Stimulated activated CD8-positive, alpha-beta memory T cell treated with anti-CD3 and anti-CD28 coated beads, Interleukin-7, amount 100 ng/mL, for 4 hours (primary cell): ENCODE measurements around the gene E4F1.
"Not testable (repeated sequence)": the region's sequence is repeated elsewhere in the genome, so short reads cannot be mapped to it uniquely, and the experiment has no call there.

Experiments used
- DNase-seq, 2 donors: peaks; one replicate each; pipeline ENCODE4 v3.0.0-alpha.2; 2020; ENCODE audit warnings: low read depth in 2 of 2

The E4F1 gene

DNA sequence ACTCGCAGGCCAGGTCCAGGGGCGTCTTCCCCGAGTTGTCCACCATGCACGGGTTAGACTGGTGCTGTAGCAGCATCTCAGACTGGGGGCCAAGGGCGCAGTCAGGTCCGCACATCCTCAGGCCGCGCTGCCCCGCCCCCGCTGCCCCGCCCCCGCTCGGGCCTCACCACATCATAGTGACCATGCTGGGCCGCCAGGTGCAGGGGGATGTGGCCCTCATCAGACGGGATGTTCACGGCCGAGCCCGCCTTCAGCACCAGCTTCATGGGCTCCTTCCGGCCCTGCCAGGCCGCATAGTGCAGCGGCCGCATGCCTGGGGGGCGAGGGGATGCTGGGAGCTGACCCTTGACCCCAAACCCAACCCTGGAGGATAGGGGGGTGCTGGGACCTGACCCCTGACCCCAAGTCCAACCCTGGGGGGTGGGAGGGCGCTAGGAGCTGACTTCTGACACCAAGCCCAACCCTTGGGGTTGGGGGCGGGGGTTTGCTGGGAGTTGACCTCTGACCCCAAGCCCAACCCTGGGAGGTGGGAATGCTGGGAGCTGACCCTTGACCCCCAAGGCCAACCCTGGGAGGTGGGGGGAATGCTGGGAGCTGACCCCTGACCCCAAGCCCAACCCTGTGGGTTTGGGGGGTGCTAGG lies 34.0 kb upstream of the E4F1 start:
- no peak for DNase-seq

DNA sequence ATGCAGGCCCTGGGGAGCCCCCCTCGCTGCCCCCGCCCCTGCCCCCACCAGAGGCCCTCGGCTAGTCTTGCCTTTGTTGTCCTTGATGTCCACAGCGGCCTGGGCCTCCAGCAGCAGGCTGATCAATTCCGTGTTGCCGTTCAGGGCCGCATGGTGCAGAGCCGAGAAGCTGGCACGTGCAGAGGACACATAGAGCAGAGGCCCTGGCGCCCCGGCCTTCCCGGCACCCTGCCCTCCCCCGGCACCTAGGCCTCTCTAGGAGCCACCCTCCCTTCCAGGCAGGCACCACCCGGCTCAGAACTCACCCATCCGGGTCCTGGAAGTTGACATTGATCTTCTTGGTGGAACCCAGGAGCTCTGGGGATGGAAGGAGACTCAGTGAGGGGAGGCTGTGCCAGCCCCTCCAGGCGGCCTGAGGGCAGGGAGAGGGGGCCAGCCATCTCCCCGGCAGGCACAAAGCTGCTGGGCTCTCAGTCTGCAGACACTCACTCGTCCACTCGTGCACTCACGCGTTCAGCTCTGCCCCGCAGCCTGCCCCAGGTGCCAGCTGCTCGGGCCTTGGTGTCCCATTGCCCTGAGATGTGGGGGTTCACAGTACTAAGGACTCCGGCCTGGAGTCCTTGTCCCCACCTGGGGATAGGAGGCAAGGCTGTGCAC lies 33.3 kb upstream of the E4F1 start:
- DNase-seq = no peak

DNA sequence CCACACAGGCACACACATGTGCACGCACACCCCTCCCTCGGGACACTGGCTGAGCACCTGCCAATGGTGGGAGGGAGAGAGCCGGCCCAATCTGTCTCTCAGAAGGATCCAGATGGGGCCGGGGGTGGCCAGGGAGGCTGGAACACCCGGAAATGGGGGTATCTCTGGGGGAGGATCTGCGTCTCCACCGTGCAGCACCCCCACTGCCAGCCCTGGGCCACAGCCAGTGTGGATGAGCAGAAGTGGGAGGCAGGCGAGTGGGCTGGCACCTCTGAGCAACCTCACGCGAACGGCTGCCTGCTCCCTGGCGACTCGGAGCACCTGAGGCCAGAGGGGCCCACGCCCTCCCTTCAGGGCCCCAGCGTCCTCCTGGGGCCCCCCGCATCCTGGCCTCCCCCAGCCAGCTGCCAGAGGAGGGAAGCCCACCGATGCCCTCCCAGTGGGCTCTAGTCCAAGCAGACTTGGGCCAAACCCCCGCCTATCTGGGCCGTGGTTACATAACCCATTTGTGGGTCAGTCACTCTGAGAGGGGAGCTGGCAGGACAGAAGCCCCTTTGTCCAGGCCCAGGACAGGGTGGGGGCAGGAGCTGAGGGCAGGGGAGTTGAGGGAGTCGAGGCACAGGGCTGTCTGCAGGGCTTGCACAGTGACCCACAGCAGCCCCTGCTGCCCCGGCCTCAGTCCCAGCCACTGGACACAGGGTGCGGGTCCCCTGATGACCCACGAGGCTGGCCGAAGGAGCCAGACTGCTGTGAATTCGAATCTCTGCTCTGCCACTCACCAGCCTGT lies 32.5 kb upstream of the E4F1 start:
- DNase-seq = no peak

DNA sequence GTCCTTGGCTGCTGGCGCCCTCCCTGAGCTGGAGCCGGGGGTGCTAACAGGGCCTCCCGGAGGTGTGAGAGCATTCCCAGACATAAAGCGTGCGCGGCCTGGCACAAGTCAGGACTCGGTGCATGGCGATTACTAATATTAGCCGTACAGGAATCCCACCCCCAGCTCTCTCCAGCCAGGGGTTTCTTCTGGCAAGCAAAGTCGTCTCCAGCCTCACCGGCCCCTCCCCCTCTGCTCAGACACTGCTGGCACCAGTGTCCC lies 32.0 kb upstream of the E4F1 start:
- DNase-seq = no peak

DNA sequence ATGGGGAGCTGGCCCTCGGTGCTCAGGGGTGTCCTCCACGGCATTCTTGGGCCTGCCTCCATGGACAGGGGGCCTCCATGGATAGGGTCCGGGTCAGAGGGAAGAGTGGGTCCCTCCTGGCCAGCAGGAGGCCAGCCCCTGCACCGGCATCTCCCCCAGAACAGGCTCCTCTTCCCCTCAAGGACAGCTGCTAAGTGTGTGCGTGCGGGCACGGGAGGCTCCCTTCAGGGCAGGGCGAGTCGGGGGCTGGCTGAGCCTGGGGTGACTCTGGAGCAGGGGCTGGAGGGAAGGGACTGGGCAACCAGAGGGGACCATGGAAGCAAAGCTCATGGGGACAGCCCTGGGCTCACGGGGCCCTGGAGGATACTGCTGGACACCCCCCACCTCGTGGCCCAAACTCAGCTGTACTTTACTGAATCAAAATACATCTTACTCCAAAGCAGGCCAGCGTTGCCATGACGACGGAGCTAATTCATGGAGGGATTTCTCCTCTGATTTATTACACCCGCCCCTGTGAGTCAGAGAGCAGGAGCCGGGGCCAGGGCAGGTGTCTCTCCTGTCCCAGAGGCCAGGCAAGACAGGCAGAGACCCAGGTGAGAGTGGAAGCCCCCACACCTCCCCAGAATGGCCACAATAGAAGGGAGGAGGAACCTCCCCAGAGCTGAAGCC lies 29.1 kb upstream of the E4F1 start:
- no peak for DNase-seq

DNA sequence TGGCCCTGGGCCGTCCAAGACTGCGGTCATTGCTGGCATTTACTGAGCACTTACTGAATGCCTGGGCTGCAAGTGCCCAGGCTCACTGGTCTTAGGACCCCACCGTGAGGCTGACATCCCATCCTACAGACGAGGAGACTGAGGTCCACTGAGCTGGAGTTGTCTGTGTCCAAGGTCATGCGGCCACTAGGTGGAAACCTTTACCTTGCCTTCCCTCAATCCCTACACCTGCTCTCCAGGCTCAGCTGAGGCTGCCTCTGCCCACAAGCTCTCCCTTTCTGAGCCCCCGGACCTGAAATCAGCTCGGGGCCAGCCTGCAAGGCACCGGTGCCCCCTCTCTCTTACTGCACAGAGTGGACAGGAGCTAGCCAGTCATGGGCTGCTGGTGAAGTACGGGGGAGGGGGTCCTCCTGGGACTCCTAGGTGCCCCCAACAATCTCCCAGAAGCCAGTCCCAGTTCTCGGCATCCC lies 28.5 kb upstream of the E4F1 start:
- DNase-seq = peak in 1 of 2 donors; percentile 8

DNA sequence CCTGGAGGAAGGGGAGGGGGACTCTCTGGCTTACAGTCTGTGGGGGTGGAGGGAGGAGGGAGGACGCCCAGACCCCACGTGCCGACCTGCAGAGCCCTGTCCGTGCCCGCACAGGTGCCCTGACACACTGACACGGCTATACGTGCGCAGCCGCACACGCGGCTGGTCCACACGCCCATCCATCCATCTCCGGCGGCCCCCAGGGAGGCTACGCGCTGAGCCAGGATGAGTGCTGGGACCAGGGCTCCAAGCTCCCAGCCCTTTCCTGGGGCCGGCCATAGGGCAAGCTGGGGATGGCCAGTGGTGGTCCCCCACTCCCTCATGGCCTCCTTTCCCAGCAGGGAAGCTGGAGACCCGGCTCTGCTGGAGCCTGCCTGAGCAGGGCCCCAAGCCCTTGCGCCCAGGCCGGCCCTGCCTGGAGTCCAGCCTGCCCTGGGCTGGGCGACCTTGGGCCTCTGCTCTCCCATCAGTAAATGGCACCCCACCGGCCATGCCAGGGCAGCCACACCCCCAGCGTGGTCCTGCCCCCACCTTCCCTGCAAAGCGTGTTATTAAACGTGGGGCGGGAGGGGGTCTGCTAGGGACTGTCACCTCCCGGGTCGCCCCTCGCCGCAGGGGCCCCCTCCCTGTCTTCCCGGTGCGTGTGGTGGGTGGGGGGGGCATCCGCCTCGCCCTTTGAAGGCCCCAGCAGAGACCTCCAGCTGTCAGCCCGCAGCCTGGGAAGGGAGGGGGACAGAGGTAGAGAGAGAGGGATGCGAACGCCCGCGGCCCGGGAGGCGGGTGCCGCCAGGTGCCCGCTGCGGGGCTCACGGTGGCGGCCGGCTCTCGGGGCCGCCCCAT lies 27.8 kb upstream of the E4F1 start:
- DNase-seq = no peak

DNA sequence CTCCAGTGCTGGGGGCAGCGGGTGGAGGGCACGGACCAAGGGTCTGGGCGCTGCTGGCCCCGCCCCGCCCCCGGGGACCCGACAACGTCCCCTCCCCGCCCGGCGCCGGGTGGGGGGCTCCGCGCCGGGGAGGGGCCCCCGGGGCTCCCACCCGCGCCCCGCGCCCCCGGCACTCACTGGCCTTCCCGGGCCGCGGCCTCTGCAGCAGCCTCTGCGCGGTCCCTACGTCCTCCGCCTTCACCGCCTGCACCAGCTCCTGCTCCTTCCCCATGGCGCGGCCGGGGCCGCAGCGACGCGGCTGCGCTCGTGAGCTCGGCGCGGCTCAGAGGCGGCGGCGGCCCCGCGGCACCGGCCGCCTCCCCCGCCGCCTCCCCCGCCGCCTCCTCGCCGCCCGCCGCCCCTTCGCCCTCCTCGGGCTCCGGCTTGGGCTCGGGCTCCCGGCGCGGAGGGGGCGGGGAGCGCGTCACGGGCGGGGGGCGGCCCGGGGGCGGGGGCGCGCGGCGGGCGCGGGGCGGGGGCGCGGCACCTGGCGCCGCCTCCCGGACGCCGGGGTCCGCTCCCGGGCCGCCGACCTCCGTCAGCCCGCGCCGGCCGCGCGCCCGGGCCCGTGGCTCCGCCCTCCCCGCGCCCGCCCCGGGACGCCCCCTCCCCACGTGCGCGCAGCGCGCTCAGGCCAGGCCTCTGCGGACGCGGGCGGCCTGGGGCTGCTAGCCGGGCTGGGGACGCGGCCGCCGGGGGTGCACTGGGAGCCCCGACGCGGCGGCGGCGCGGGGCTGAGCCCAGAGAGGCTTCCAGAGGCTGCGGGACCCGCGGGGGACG lies 27.0 kb upstream of the E4F1 start, which contains the start of gene CASKIN1:
TSS of gene CASKIN1 (minus strand) at position 444 of the 819 bp plus-strand sequence. CDS start at position 271, 173 bp downstream.
- no peak for DNase-seq

DNA sequence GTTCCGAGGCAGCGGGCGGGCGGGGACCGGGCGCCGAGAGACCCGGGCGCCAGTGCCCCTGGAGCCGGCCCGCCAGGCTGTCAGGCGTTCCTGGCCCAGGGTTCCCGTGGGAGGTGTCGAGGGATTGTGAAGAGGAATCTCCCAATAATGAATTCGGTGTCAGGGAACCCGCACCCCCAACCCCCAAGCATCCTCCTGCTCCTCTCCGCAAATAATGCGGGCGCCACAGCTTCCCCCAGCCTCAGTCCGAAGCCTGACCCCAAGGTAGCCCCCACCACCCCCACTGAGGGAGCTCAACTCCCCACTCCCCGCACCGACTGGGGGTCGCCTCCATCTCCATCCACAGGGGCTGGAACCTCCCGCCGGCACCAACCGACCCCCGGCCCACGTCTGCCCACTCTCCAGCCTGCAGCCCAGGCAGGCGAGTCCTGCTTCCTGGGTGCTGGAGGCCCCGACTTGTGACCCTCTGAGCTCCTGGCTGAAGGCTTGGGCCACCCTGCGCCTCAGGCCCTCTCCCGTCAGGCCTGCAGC lies 26.3 kb upstream of the E4F1 start:
- DNase-seq = no peak

DNA sequence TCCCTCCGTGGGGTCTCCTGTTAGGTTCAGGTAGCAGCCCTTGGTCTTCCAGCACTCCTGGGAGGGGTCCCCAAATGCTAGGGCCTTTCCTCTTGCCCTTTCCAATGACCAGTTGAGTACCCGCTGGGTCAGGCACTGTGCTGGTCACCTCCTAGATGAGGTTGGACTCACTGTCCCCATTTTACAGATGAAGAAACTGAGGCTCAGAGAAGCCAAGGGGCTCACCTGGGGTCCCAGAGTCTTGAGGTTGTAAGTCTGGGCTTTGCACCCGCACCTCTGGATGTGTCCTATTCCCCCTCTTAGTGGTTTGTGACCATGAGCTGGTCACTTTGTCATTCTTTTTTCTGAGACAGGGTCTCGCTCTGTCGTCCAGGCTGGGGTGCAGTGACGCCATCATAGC lies 25.6 kb upstream of the E4F1 start:
- no peak for DNase-seq

DNA sequence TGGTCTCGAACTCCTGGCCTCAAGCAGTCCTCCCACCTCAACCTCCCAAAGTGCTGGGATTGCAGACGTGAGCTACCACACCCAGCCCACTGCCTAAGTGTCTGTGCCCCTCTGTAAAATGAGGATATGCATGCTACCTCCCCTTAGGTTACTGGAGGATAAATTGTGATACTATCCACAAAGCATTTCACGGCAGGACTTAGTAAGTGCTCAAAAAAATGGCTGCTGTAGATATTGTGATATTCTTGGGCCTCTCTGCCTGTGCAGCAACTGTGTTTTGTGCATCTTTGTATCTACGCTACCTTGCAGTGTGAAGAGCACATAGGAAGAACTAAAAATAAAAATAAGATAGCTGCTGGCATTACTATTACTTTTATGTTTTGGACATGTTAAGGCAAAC lies 25.1 kb upstream of the E4F1 start:
- DNase-seq = no peak

DNA sequence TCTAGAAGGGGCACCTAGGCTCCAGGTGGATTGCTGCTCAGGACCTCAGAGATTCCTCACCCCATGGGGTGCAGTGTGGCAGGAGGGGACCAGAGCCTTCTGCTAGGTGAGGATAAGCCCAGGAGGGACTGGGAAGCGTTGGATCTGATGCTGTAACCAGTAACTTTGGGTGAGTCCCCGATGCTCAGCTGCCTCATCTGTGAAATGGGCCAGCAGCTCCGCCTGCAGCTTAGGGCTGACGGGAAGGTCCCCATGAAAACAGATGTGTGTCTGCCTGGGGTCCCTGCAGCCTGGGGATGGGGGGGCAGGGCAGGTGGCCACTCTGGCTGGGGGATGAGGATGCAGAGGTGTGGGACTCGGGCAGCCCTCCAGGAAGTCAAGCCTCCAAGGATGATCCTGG lies 24.3 kb upstream of the E4F1 start:
- DNase-seq = no peak

DNA sequence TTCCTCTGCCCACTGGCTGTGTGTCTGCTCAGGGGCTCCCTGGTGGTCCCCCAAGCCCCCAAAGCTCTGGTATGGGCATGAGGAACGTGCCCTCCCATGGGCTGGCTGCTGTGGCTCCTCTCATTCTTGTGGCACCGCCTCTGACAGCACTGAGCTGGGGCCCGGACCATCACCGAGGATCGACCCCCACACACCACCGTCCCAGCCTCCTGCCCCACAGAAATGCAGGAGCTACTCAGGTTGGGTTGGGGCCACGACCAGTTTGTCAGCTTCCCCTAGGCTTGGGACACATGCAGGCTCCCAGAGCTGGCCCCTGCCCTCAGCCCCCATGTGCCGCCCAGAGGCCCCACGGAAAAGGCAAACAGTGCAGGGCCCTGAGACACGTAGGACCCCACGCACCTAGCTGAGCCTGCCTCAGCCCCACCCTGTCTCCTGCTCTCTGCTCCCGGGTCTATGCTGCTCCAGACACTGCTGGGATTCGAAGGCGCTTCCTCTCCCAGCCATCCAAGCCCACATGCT lies 23.7 kb upstream of the E4F1 start:
- DNase-seq = no peak

DNA sequence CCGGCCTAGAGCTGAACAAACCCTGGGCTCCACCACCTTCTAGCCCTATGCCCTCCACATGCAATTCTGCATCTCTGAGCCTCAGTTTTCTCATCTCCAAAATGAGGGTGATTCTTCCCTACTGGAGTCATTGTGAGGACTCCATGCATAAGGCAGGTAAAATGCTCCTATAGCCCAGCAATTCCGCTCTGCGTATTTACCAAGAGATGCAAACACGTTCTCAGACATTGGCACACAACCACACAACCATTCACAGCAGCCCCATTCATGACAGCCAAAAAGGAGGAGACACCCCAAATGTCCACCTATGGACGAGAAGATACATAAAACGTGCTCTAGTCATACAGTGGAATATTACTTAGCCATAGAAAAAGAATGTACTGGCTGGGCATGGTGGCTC lies 23.1 kb upstream of the E4F1 start:
- no peak for DNase-seq

DNA sequence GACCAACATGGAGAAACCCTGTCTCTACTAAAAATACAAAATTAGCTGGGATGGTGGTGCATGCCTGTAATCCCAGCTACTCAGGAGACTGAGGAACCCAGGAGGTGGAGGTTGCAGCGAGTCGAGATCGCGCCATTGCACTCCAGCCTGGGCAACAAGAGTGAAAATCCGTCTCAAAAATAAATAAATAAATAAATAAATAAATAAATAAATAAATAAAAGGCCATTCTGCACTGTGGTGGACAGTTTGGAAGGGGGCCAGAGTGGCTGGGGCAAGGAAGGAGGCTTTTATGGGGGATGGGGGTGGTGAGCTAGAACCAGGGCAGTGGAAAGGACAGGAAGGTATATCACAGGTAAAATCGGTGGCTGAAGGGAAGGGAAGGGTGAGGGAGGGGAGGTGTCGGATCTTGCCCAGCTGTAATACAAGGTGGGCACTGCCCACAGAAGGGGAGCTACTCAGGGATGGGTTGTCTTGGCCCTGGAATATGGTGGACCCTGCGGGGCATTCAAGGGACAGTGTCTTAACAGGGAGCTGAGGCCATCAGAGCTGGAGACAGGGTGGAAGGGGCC lies 20.2 kb upstream of the E4F1 start:
- not testable (repeated sequence) for DNase-seq

DNA sequence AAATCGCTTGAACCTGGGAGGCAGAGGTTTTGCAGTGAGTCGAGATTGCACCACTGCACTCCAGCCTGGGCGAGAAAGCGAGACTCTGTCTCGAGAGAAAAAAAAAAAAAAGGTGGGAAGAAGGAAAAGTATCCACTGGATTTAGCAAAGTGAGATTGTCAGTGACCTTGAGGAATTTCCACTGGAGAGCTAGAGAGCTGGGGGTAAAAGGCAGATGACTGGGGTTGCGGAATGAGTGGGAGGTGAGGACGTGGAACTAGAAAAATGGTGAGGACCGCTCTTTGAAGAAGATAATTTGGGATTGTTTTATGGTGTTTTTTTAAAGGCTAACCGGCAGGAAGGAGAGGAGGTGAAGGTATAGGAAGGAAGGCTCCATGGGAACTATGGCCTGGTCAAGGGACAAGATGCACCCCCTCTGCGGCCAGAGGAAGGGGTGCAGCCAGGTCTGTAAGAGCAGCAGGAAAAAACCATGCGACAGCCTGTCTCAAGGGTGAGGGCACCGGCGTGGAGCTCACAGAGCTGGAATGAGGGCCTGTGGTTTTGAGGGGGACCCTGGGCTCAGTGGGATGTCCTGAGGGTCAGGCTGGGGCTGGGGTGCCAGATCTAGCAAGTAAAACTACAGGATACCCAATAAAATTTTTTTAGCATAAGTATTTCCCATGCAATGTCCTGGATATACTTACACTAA lies 18.8 kb upstream of the E4F1 start:
- DNase-seq = no peak

DNA sequence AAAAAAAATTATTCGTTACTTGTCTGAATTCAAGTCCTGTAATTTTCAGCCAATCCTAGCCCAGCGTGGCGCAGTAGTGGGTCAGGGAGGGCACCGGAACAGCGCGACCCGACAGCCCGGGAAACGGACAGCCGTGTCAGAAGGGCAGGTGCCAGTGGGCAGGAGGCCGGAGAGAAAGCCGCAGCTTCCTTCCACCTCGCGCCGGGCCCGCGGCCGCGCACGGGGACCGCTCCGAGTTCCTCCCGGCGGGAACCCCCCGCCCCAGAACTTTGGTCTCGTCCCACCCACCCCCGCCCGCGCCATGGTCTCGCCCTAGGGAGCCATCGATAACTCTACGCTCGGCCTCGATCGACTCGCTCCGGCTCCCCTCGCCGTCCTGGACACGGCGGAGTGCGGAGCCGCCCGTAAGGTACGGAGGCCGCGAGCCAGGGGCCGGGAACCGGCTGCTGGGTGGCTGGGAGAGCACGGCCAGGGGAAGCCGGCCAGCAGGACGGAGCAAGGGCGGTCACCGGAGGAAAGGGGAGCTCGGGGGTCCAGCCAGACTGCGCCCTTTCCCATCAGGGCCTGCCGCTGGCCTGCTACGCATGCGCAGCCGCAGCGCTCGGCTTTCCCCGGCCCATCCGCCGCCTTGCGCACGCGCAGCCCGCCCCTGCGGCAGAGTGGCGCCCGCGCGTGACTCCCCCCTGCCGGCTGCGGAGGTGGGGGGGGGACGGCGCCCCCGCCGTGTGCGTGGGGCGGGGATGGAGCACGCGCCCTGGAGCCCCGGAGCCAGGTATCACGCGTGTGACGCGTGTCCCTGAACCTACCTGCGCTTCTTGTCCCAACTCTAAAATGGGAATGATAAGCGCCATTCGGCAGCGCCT lies 18.1 kb upstream of the E4F1 start, which contains the start of gene MLST8:
TSS of gene MLST8 (plus strand) at position 351 of the 863 bp plus-strand sequence. CDS start 632 bp downstream, outside the sequence.
- peak; percentile 75 to 89 for DNase-seq

DNA sequence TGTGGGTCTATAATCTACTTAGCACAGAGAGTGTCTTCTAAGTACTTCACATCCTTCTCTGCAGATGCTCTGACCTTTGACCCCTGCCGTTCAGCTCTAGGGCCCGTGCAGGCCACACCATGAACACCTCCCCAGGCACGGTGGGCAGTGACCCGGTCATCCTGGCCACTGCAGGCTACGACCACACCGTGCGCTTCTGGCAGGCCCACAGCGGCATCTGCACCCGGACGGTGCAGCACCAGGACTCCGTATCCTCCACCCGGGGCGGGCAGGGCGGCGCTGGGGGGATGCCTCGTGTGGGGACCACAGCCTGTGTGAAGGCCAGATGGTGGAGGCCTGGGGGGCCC lies 17.5 kb upstream of the E4F1 start:
- DNase-seq = no peak
